ENCODE data around the gene ZYG11A.

GRCh38 chr1:52928015-52928404 is 85.5 kb downstream of the ZYG11A start:
- TF ChIP-seq TP53 (CRISPR knock-in tag; IDR thresholded peaks at IDR 0.05) (no peak), CTCF (IDR thresholded peaks at IDR 0.05) (no peak), ZNF121 (CRISPR knock-in tag; IDR thresholded peaks at IDR 0.05) (no peak), JUN (CRISPR knock-in tag; IDR thresholded peaks at IDR 0.05) (no peak), RORB (CRISPR knock-in tag; IDR thresholded peaks at IDR 0.05) (no peak)
- TF ChIP-seq, protein P1, sequence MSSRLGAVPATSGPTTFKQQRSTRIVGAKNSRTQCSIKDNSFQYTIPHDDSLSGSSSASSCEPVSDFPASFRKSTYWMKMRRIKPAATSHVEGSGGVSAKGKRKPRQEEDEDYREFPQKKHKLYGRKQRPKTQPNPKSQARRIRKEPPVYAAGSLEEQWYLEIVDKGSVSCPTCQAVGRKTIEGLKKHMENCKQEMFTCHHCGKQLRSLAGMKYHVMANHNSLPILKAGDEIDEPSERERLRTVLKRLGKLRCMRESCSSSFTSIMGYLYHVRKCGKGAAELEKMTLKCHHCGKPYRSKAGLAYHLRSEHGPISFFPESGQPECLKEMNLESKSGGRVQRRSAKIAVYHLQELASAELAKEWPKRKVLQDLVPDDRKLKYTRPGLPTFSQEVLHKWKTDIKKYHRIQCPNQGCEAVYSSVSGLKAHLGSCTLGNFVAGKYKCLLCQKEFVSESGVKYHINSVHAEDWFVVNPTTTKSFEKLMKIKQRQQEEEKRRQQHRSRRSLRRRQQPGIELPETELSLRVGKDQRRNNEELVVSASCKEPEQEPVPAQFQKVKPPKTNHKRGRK (CRISPR knock-in tag; IDR thresholded peaks at IDR 0.05; ENCODE audit: borderline replicate concordance): no peak

Measured in WTC11 (cell line).